ENCODE measurements around the gene ADAP1.

Gene ADAP1

GRCh38 chr7:894927-895450 is 59.5 kb downstream of the ADAP1 start:
- DNase-seq (ENCODE audit: low read depth): no peak

GRCh38 chr7:894164-894867 is 60.2 kb downstream of the ADAP1 start:
- DNase-seq (ENCODE audit: low read depth): no peak

- DNase-seq (ENCODE audit: low read depth): no peak
Observed at GRCh38 chr7:893686-894085, 60.8 kb downstream of the ADAP1 start.

- DNase-seq (ENCODE audit: low read depth): no peak
Observed at GRCh38 chr7:892648-893593, 61.6 kb downstream of the ADAP1 start.

- DNase-seq (ENCODE audit: low read depth): no peak
Observed at GRCh38 chr7:891805-892204, 62.7 kb downstream of the ADAP1 start.

- DNase-seq (ENCODE audit: low read depth): no peak
Observed at GRCh38 chr7:891291-891690, 63.2 kb downstream of the ADAP1 start.

- no peak for DNase-seq (ENCODE audit: low read depth)
Observed at GRCh38 chr7:890868-891267, 63.6 kb downstream of the ADAP1 start.

GRCh38 chr7:889391-889790 is 65.1 kb downstream of the ADAP1 start:
- no peak for DNase-seq (ENCODE audit: low read depth)

GRCh38 chr7:889025-889390 is 65.5 kb downstream of the ADAP1 start:
- DNase-seq (ENCODE audit: low read depth): no peak

GRCh38 chr7:888081-889024 is 66.1 kb downstream of the ADAP1 start:
- DNase-seq (ENCODE audit: low read depth): no peak

- DNase-seq (ENCODE audit: low read depth): no peak
Observed at GRCh38 chr7:887488-887820, 67.0 kb downstream of the ADAP1 start.

- no peak for DNase-seq (ENCODE audit: low read depth)
Observed at GRCh38 chr7:886626-887487, 67.6 kb downstream of the ADAP1 start.

GRCh38 chr7:885893-886625 is 68.4 kb downstream of the ADAP1 start:
- no peak for DNase-seq (ENCODE audit: low read depth)

- no peak for DNase-seq (ENCODE audit: low read depth)
Observed at GRCh38 chr7:885261-885892, 69.1 kb downstream of the ADAP1 start.

- DNase-seq (ENCODE audit: low read depth): no peak
Observed at GRCh38 chr7:884191-885003, 70.1 kb downstream of the ADAP1 start.

GRCh38 chr7:883055-884021 is 71.1 kb downstream of the ADAP1 start:
- DNase-seq (ENCODE audit: low read depth): no peak

GRCh38 chr7:882336-883035 is 72.0 kb downstream of the ADAP1 start:
- no peak for DNase-seq (ENCODE audit: low read depth)

All from stimulated activated CD8-positive, alpha-beta memory T cell treated with anti-CD3 and anti-CD28 coated beads, Interleukin-7, amount 100 ng/mL, for 24 hours (primary cell).